ENCODE measurements around the gene SNX15.
A peak's percentile ranks its signal among the peaks of the same experiment; 100 is the strongest.

SNX15 gene

DNA sequence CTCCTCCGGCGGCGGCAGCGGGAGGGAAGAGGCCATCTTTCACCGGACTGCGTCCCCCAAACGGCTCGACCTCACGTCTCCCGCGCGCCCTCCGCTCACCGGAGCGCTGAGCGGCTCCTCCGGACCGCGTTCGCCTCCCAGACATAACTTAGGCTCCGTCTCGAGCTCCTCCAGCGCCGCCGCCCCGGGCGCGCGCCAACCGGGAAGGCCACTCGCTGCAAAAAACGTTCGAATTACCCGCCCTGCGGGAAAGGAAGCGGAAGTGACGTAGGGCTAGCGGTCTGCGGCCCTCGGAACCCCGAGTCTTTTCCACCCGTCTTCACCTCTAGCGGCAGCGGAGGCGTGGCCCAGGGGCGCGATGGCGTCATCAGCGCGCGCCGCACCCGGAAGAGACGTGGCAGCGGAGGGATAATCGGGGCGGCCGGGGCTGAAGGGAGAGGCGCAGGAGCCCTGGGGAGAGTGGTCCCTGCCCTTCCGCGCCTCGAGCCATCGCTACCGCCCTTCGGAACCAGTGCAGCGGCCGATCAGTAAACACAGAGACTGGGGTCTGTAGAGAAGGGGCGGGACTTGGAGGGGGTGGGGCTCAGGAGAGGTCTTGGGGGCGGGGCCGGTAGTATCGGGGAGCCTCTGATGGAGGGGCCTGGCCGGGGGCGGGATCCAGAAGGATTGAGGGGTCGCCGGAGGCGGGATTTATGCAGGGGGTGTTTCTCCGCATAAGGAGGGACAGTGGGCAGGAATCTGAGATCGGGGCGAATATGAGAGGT lies 56.8 kb downstream of the SNX15 start, which contains the start of the genes CDCA5 and ZFPL1:
Gene CDCA5, minus strand, starts transcription at position 207 of the 764 bp plus-strand sequence. Its CDS starts 62 bp downstream, at position 145.
Gene ZFPL1, plus strand, starts transcription at position 389 of the 764 bp plus-strand sequence. CDS start 477 bp downstream, outside the sequence.
- peak within 1 kb of the TSS; percentile 92 for H3K4me3 ChIP-seq (ENCODE audit: low read depth, low read length)
- TF ChIP-seq, protein P1, sequence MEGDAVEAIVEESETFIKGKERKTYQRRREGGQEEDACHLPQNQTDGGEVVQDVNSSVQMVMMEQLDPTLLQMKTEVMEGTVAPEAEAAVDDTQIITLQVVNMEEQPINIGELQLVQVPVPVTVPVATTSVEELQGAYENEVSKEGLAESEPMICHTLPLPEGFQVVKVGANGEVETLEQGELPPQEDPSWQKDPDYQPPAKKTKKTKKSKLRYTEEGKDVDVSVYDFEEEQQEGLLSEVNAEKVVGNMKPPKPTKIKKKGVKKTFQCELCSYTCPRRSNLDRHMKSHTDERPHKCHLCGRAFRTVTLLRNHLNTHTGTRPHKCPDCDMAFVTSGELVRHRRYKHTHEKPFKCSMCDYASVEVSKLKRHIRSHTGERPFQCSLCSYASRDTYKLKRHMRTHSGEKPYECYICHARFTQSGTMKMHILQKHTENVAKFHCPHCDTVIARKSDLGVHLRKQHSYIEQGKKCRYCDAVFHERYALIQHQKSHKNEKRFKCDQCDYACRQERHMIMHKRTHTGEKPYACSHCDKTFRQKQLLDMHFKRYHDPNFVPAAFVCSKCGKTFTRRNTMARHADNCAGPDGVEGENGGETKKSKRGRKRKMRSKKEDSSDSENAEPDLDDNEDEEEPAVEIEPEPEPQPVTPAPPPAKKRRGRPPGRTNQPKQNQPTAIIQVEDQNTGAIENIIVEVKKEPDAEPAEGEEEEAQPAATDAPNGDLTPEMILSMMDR (IDR thresholded peaks at IDR 0.05; ENCODE audit: low read depth, low read length) = no peak
- no peaks in the 10 kb centered on the region for H3K27me3 ChIP-seq
- no peaks in the 10 kb centered on the region for H3K36me3 ChIP-seq
- DNase-seq = peak; percentile 89
- H3K4me1 ChIP-seq = no peaks in the 10 kb centered on the region
- no peaks in the 10 kb centered on the region for H3K9me3 ChIP-seq

DNA sequence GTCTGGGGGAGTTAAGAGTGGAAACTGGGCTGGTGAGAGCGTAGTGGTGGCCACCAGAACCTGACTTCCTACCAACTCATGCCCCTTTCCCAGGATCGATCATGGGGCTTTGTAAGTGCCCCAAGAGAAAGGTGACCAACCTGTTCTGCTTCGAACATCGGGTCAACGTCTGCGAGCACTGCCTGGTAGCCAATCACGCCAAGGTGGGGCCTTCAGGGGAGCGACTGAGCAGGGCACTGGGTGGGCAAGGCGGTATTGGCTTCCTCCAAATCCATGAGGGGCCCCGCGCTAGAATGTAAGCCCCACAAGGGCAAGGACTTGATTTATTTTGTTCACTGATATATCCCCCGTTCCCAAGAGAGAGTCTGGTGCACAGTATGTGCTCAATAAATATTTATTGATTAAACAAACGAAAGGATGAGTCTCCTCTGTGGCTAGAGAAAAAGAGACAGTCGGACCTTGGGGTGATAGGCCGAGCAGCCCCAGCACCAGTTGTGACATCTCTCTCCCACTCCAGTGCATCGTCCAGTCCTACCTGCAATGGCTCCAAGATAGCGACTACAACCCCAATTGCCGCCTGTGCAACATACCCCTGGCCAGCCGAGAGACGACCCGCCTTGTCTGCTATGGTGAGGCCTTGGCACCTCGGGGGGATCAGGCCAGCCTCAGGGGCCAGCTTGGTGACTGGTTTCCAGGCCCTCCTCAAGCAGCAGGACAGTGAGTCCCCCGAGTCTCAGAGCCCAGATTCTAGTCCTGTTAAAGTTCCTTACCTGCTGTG lies 57.5 kb downstream of the SNX15 start:
- DNase-seq = no peak
- H3K4me3 ChIP-seq (ENCODE audit: low read depth, low read length) = peak overlapping the region; percentile 92
- TF ChIP-seq, protein P1 (IDR thresholded peaks at IDR 0.05; ENCODE audit: low read depth, low read length) = no peak
- H3K4me1 ChIP-seq = no peaks in the 10 kb centered on the region
- H3K27me3 ChIP-seq = no peaks in the 10 kb centered on the region
- no peaks in the 10 kb centered on the region for H3K9me3 ChIP-seq
- no peaks in the 10 kb centered on the region for H3K36me3 ChIP-seq

DNA sequence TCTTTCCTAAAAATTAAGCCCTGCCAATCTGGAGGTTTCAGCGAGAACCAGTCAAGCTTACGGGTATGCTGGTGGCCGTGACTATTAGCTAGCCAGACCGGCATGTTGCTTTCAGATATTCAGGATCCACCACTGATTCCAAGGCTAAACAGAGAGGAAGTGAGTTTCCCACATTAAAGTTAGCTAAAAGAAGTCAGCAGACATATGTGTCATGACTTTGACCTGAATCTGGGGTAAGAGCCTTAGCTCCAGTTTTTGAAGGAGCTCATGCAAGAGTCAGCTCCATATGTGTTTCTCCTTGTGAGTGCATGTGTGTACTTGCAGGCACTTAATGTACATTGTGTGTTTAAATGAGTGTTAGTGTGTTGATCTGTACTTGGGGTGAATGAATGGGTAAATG lies 58.2 kb downstream of the SNX15 start:
- H3K4me1 ChIP-seq = no peaks in the 10 kb centered on the region
- no peaks in the 10 kb centered on the region for H3K27me3 ChIP-seq
- DNase-seq = no peak
- H3K9me3 ChIP-seq = no peaks in the 10 kb centered on the region
- TF ChIP-seq, protein P1 (IDR thresholded peaks at IDR 0.05; ENCODE audit: low read depth, low read length) = no peak
- no peak overlapping the region for H3K4me3 ChIP-seq (ENCODE audit: low read depth, low read length)
- H3K36me3 ChIP-seq = no peaks in the 10 kb centered on the region

DNA sequence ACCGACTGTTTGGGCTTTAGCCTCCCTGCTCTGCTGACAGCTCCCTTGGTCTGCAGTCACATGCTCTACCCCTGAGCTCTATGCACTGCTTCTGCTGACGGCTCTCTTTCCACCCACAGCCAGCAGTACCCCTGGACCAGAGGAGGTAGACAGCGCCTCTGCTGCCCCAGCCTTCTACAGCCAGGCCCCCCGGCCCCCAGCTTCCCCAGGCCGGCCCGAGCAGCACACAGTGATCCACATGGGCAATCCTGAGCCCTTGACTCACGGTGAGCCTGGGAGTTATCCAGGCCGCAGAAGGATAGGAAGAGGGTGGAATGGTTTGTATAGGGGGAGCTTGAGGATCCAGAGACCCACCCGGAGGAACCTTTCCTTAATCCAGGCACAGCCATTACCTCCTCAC lies 59.6 kb downstream of the SNX15 start:
- Histone ChIP-seq H3K27me3 (no peaks in the 10 kb centered on the region), H3K4me1 (no peaks in the 10 kb centered on the region), H3K4me3 (ENCODE audit: low read depth, low read length) (no peak overlapping the region), H3K36me3 (no peaks in the 10 kb centered on the region), H3K9me3 (no peaks in the 10 kb centered on the region)
- DNase-seq = no peak
- TF ChIP-seq, protein P1 (IDR thresholded peaks at IDR 0.05; ENCODE audit: low read depth, low read length) = no peak

DNA sequence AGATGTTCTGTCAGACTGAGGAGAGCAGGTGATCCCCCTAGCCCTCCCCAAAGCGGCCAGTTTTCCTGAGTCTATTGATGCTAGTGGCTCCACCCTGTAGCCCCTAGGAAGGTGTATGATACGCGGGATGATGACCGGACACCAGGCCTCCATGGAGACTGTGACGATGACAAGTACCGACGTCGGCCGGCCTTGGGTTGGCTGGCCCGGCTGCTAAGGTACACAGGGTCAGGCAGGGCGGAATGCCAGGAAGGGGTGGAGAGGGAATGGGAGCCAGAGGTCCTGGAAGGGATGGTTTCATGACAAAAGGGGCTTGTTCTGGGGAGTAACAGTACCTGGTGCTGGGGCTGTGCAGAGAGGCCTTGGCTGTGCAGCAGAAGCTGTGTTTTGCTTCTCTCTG lies 60.0 kb downstream of the SNX15 start:
- Histone ChIP-seq H3K4me1 (no peaks in the 10 kb centered on the region), H3K36me3 (no peaks in the 10 kb centered on the region)
- DNase-seq = no peak

More for the DNA sequence above, 60.0 kb downstream of the SNX15 start:
- TF ChIP-seq, protein P1 (IDR thresholded peaks at IDR 0.05; ENCODE audit: low read depth, low read length) = no peak
- Histone ChIP-seq H3K27me3 (no peaks in the 10 kb centered on the region), H3K4me3 (ENCODE audit: low read depth, low read length) (no peak overlapping the region), H3K9me3 (no peaks in the 10 kb centered on the region)
